Activated T-helper 9 cell treated with anti-CD3 and anti-CD28 coated beads, Interleukin-2, amount 50 U/mL, for 16 hours (primary cell): ENCODE measurements around the gene C2orf49.
A peak's percentile ranks its signal among the peaks of the same experiment; 100 is the strongest.
"Not testable (repeated sequence)": the region's sequence is repeated elsewhere in the genome, so short reads cannot be mapped to it uniquely, and the experiment has no call there.

Experiments
- DNase-seq: peaks from one replicate; pipeline ENCODE4 v3.0.0-alpha.2; 2020; ENCODE audit warnings: low read depth

The C2orf49 gene

DNA sequence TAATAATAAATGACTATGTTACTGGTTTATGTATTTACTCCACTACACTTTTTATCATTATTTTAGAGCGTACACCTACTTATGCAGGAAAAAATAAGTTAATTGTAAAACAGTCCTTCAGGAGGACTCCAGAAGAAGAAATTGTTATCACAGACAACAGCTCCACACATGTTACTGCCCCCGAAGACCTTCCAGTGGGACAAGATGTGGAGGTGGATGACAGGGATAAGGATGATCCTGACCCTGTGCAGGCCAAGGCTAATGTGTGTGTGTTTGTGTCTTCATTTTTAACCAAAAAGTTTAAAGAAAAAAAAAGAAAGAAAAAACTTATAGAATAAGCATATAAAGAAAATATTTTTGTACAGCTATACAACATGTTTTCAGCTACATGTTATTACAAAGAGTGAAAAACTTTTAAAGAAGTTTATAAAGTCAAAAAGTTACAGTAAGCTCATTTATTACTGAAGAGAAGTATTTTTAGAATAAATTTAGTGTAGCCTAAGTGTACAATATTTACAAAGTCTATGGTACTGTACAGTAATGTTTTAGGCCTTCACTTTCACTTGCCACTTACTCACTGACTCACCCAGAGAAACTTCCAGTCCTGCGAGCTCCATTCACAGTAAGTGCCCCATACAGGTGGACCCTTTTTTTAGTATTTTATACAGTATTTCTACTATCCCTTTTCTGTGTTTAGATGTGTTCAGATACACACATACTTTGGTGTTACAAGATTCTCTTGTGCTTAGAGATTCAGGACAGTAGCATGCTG, 15.3 kb upstream of the C2orf49 start:
- no peak for DNase-seq

- DNase-seq = no peak
Observed at GRCh38 chr2:105323111-105323510, 14.2 kb upstream of the C2orf49 start.

DNA sequence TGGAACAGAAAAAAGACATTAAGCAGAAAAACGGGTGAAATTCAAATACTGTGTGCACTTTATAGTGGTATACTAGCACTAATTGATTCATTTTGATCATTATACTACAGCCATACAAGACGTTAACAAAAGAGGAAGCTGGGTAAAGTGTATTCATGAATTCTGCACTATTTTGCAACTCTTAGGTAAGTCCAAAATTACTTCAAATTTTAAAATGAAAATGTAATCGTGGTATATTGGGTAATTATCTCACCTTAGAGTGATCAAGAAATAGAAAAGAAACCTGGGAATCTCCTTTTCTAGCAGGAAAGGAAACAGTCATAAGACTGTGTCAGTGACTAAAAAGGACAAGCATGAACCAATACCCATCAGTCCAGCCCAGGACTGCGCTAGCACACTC, 13.2 kb upstream of the C2orf49 start:
- DNase-seq = no peak

- DNase-seq = no peak
Observed at GRCh38 chr2:105324732-105325131, 12.6 kb upstream of the C2orf49 start.

- no peak for DNase-seq
Observed at GRCh38 chr2:105325389-105325963, 11.9 kb upstream of the C2orf49 start.

DNA sequence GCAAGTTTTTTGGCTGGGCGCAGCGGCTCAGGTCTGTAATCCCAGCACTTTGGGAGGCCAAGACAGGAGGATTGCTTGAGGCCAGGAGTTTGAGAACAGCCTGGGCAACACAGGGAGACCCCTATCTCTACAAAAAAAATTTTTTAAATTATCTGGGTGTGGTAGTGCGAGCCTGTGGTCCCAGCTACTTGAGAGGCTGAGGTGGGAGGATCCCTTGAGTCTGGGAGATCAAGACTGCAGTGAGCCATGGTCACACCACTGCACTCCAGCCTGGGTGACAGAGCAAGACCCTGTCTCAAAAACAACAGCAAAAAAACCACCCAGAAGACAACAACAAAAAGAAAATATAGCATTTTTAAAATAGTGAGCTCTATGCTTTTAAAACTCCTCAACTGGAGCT, 10.1 kb upstream of the C2orf49 start:
- DNase-seq = not testable (repeated sequence)

GRCh38 chr2:105327690-105328089, 9.7 kb upstream of the C2orf49 start:
- no peak for DNase-seq

- DNase-seq = no peak
Observed at GRCh38 chr2:105328281-105329196, 8.8 kb upstream of the C2orf49 start.

DNA sequence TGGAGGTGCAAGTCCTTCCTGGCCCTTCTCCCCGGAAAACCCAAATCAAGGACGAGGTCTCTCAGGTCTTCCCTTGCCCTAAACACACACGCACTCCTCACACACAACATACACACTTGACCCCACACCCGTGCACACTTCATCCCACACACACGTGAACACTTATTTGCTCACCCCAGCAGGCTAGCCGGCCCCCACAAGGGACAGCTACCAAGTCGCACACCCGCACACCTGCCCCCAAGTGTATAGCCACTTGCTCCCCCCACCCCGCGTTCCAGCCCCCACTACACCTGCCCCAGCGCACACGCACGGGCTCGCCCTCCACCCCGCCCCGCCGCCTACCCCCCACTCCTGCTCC, 8.2 kb upstream of the C2orf49 start:
- peak; percentile 16 for DNase-seq

GRCh38 chr2:105329561-105330495, 7.5 kb upstream of the C2orf49 start, which contains the start of gene TGFBRAP1:
TGFBRAP1 (minus strand) TSS chr2:105329735; CDS start chr2:105308301, 21,434 bp downstream.
- peak; percentile 45 for DNase-seq

- DNase-seq = no peak
Observed at GRCh38 chr2:105330681-105331375, 6.5 kb upstream of the C2orf49 start.

DNA sequence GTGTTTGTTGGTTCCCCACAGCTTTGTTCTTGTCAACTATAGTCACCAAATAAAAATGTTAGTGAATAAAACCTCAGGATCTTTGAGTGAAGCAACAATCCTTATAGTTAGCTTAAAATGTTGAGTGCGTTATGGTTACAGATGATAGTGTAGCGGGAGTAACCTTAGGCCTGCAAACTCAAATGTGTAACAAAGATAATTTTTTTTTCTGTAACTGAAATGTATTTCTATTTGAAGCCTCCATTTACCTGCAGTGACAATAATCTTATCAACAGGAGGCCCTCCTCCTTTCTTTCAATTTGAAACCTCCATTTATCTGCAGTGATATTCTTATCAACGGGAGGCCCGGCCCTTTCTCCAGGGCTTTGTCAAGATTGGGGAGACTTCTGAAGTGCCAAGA, 3.1 kb upstream of the C2orf49 start:
- DNase-seq = no peak

GRCh38 chr2:105335469-105335868, 1.9 kb upstream of the C2orf49 start:
- DNase-seq = no peak

- no peak for DNase-seq
Observed at GRCh38 chr2:105336786-105337121, 586 bp upstream of the C2orf49 start.

- DNase-seq = no peak
Observed at GRCh38 chr2:105338020-105338385, 663 bp downstream of the C2orf49 start.

DNA sequence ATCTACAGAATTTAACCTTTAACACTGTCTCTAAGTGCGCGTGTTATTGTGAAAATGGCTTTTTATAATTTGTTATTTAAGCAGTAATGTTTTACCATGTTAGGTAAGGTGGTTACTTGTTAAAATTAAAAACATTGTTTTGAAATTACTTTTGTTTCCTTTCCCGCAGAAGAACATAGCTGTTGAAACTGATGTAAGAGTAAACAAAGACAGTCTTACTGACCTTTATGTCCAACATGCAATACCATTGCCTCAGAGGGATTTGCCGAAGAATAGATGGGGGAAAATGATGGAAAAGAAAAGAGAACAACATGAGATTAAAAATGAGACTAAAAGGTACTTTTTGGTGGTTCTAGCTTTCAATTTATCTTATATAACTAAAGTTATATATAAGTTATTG, 2.1 kb downstream of the C2orf49 start:
- DNase-seq = no peak

GRCh38 chr2:105344704-105345345, 7.5 kb downstream of the C2orf49 start:
- DNase-seq = no peak

DNA sequence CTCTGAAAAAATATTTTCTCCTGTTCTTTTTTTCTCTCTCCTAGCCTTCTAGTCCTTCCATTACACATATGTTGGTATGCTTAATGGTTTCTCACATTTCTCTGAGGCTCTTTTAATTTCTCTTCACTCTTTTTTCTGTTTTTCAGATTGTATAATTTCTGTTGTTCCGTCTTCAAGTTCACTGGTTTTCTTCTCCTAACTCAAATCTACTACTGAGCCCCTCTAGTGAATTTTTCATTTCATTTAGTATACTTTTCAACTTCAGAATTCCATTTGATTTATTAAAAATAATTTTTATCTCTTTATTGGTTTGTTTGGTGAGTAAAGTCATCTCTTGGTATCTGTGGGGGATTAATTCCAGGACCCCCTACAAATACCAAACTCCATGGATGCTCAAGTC, 19.8 kb downstream of the C2orf49 start:
- DNase-seq = no peak

DNA sequence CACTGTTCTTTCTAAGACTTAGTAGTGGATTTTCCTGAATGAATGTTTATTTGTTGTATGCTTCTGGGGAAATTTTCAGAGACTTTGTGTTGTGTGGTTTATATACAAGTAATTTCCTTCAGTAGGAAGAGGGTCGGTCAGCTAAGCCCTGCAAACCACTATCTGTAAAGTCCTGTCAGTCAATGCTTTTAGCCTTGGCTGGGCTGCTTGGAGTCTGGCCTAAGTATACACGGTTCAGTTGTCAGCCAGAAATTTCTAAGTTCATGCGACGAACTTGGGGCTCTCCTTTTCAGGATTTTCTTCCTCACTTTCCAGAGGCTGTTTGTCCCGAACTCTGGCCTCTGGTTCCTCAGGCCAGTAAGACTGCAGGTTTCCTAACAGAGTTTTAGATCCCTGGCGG, 21.3 kb downstream of the C2orf49 start:
- DNase-seq = no peak

DNA sequence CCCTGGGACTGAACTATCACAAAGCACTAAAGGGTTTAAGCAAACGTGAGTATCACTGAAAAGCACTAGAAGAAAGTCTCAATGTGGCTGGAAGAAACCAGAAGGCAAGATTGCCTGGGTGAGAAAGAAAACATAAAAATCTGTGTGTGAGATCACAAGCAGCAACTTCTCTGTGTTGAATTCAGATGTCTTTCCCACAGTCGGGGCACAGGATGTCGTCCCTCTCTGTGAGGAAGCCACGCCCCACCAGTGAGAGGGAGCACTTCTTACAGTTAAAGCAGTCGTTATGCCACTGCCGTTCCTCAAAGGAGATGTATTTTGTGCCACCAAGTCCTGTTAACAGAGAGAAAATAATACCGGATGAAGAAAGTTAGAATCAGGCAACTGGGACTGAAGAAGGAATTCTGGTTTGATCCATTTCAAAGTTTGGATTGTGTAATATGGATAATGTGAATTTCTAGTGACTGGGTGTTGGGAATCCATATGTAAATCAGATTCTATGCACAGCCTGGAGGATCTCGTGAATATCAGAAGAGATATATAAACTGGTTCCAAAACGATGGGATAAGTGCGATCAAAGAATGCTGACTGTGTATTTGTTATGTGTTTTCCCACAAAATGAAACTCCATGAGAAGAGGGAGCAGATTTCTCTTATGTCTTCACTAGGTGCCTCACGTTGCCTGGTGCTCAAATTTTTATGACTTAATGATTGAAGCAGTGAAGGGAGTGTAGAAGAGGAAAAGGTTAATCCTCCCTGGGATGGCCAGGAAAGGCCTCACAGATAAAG, 24.0 kb downstream of the C2orf49 start:
- no peak for DNase-seq
